GM10266 (cell line): Measurements from ENCODE around the gene IGLL1.
"Not testable (repeated sequence)": the region's sequence is repeated elsewhere in the genome, so short reads cannot be mapped to it uniquely, and the experiment has no call there.

Experiments used
- DNase-seq: peaks from one replicate; pipeline ENCODE4 v3.0.0; 2012; ENCODE audit errors: extremely low spot score
- CTCF ChIP-seq: IDR thresholded peaks from 2 replicates; pipeline ENCODE4 v1.5.1; 2012; ENCODE audit warnings: mild to moderate bottlenecking, low read depth; ENCODE audit not compliant: control insufficient read depth, insufficient read depth; ENCODE audit errors: missing control alignments

The IGLL1 gene

DNA sequence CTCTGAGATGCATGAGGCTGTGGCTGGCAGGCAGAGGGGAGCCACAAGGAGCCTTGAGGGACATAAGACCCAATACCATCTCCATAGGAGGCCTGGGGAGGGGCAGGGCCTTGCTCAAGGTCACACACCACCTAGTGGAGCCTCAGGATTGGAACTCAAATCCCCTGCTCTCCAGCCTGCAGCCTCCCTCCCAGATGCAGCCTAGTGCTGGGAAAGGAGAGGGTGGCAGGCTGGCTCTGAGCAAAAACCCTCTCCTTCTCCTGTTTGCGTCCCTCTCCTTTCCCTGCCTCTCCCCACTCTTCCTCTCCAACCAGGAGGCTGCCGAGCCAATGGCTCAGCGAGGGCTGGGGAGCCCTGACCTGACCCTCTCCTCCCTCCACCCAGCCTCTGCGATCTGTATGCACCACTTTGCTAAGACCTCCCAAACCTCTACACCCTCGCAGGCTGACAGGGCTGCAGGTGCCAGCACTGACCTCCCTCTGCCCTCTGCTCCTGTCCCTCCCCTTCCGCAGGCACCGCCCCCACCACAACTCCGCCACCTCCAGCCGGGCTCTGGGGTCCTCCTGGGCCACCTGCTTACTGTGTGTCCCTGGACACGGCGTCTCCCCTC, 14.7 kb downstream of the IGLL1 start:
- DNase-seq = peak; percentile 40

DNA sequence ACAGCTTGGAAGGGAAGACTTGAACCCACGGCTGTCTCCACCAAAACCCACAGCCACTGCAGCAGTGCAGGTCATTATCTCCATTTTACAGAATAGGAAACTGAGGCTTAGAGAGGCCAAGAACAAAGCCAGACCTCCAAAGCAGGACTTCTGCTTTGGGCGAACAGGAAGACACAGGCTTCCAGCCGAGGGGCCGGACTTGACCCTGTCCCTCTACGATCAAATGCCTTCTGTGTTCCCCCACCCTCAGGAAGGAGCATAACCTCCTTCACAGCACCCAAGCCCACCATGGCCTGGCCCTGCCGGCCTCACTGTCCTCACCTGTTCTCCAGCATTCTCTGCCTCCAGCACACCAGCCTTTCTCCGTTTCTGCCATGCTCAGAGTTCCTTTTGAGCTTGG, 15.8 kb downstream of the IGLL1 start:
- TF ChIP-seq CTCF = no peak
- peak; percentile 20 for DNase-seq

More for the DNA sequence above, 14.7 kb downstream of the IGLL1 start:
- no peak for TF ChIP-seq CTCF

DNA sequence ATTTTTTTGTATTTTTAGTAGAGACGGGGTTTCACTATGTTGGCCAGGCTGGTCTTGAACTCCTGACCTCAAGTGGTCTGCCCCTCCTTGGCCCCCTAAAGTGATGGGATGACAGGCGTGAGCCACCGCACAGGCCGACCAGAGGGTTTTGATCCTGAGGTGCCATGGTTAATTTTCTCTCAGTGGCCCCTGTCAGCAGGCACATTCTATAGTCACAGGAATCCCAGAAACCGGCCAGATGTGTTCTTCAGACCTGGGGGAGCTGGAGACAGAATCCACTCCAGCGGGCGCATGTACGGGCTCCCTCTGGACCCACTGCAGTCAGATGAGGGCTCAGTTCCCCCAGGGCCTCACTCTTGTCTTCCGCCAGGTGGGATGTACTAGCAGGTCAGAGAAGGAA, 17.0 kb downstream of the IGLL1 start:
- DNase-seq = peak; percentile 16
- no peak for TF ChIP-seq CTCF

GRCh38 chr22:23562186-23562585, 17.9 kb downstream of the IGLL1 start:
- no peak for TF ChIP-seq CTCF
- DNase-seq = peak; percentile 11

DNA sequence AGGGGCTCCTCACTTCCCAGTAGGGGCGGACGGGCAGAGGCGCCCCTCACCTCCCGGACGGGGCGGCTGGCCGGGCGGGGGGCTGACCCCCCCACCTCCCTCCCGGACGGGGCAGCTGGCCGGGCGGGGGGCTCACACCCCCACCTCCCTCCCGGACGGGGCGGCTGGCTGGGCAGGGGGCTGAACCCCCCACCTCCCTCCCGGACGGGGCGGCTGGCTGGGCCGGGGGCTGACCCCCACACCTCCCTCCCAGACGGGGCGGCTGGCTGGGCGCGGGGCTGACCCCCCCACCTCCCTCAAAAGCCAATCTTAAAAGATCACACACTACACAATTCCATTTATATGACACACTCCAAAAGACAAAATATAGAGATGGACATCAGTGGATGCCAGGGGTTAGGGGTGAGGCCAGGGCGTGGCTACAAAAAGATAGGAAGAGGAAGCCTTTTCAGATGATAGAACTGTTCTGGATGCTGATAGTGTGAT, 19.0 kb downstream of the IGLL1 start:
- DNase-seq = not testable (repeated sequence)

DNA sequence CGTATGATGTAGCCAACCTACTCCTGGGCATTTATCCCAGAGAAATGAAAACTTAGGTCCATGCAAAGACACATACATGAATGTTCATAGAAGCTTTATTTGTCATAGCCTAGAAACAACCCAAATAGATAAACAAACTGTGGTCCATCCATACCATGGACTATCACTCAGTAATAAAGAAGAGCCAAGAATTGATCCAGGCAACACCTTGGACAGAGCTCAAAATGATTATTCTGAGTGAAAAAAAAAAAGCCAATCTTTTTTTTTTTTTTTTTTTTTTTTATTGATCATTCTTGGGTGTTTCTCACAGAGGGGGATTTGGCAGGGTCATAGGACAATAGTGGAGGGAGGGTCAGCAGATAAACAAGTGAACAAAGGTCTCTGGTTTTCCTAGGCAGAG, 19.9 kb downstream of the IGLL1 start:
- not testable (repeated sequence) for DNase-seq

GRCh38 chr22:23557467-23557866, 22.6 kb downstream of the IGLL1 start:
- no peak for DNase-seq
- TF ChIP-seq CTCF = no peak

- TF ChIP-seq CTCF = no peak
- peak; percentile 5 for DNase-seq
Observed at GRCh38 chr22:23557036-23557435, 23.1 kb downstream of the IGLL1 start.
